Activated CD4-positive, alpha-beta memory T cell treated with anti-CD3 and anti-CD28 coated beads for 36 hours (primary cell): ENCODE measurements around the gene EMILIN2. TPM values are rescaled to one million over a fixed set of nuclear protein-coding genes. Genes with fewer than 3 reads are reported as not detected.
"Not testable (repeated sequence)": the region's sequence is repeated elsewhere in the genome, so short reads cannot be mapped to it uniquely, and the experiment has no call there.

Experiments used
- CTCF ChIA-PET: fragments of 350-600 bp; sonication (Branson Sonifier 250); formaldehyde crosslinking; loops from one replicate; lab custom pipeline; 2021; ENCODE audit warnings: antibody characterized with exemption, inconsistent platforms; lab: Charles Lee
- POLR2A ChIA-PET: fragments of 350-600 bp; sonication (Branson Sonifier 250); formaldehyde crosslinking; loops from one replicate; lab custom pipeline; 2021; ENCODE audit warnings: antibody characterized with exemption; lab: Charles Lee
- DNase-seq: peaks from one replicate; pipeline ENCODE4 v3.0.0-alpha.2; 2020
- H3K27ac Mint-ChIP-seq: one replicate; pipeline ENCODE4 v1.8.0; 2021; ENCODE audit warnings: mixed read lengths
- H3K27me3 Mint-ChIP-seq: one replicate; pipeline ENCODE4 v1.8.0; 2021; ENCODE audit warnings: mixed read lengths
- H3K36me3 Mint-ChIP-seq: one replicate; pipeline ENCODE4 v1.8.0; 2021; ENCODE audit warnings: mixed read lengths
- H3K4me1 Mint-ChIP-seq: one replicate; pipeline ENCODE4 v1.8.0; 2021; ENCODE audit warnings: low read depth, mixed read lengths
- H3K4me3 Mint-ChIP-seq: one replicate; pipeline ENCODE4 v1.8.0; 2021; ENCODE audit warnings: mild to moderate bottlenecking, mixed read lengths
- H3K9me3 Mint-ChIP-seq: one replicate; pipeline ENCODE4 v1.8.0; 2021; ENCODE audit warnings: mixed read lengths
- intact Hi-C: fragments of 100-400 bp; cut with micrococcal nuclease; formaldehyde crosslinking; loops from one replicate; pipeline ENCODE4 v1.15.1; 2023
- total RNA-seq, 2 experiments: library from RNA; stranded (reverse); gene quantifications; one replicate each; pipeline ENCODE4 v1.2.3, GENCODE V29; 2021

The EMILIN2 gene
- total RNA-seq, 2 experiments from 2014 or later: 18.7 to 20.1 TPM

DNA sequence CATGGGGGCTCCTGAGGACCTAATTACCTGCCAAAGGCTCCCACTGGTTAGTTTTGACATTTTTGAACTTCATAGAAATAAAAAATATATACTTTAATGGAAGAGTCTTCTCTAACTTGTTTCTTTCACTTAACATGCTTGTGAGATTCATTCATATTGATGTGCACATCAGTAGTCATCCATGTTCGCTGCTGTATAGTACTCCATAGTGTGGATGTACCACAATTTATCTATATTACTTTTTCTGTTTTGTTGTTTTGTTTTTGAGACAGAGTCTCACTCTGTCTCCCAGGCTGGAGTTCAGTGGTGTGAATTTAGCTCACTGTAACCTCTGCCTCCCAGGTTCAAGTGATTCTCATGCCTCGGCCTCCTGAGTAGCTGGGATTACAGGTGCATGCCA is 22.8 kb upstream of the EMILIN2 start:
- no peak for DNase-seq
- Mint-ChIP-seq H3K27me3 (no peaks in the 10 kb centered on the region), H3K4me1 (no peaks in the 10 kb centered on the region), H3K4me3 (no peak overlapping the region), H3K36me3 (no peaks in the 10 kb centered on the region), H3K27ac (no peak overlapping the region), H3K9me3 (no peaks in the 10 kb centered on the region)
- ChIA-PET CTCF (no interaction called here), POLR2A (no interaction called here)
- intact Hi-C loops: no loop called here

DNA sequence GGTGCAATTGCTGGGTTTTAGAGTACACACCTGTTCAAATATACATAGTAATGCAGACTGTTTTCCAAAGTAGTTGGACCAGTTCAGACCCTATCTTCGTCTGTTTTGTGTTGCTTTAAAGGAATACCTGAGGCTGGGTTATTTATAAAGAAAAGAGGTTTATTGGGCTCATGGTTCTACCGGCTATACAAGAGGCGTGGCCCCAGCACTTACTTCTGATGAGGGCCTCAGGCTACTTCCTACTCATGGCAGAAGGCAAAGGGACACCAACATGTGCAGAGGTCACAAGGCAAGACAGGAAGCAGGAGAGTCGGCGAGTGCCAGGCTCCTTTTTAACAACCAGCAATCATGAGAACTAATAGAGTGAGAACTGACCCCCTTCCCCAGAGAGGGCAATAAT is 21.9 kb upstream of the EMILIN2 start:
- Mint-ChIP-seq H3K4me3 (no peak overlapping the region), H3K27ac (no peak overlapping the region), H3K27me3 (no peaks in the 10 kb centered on the region), H3K9me3 (no peaks in the 10 kb centered on the region), H3K4me1 (no peaks in the 10 kb centered on the region), H3K36me3 (no peaks in the 10 kb centered on the region)
- intact Hi-C loops: no loop called here
- DNase-seq: no peak
- ChIA-PET POLR2A (no interaction called here), CTCF (no interaction called here)

DNA sequence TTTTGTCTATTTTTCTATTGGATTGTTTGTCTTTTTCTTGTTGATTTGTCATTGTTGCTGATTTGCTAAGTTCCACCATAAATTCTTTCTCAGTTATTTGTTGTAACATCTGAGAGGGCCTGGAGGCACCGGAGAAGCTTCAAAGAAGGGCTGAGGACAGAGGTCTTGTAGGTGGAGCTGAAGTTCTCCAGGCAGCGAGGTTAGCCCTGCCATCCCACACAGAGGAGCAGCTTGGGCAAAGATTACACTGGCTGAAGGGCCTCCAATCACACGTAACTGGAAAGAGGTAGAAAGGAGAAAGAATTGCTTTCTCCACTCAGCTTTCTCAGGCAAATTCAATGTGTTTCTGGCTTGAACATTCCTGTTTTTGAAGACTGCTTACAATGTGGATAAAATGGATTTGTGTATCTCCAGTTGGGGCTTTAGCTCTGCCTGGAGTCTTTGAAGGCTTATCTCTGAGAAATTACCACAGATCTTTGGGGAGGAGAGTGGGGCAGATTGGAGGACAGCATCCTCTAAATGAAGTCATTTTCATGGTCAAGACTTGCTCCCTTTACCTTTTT is 21.1 kb upstream of the EMILIN2 start:
- Mint-ChIP-seq H3K27ac (no peak overlapping the region), H3K36me3 (no peaks in the 10 kb centered on the region), H3K27me3 (no peaks in the 10 kb centered on the region), H3K4me3 (no peak overlapping the region), H3K4me1 (no peaks in the 10 kb centered on the region), H3K9me3 (no peaks in the 10 kb centered on the region)
- intact Hi-C loops: no loop called here
- POLR2A ChIA-PET: no interaction called here
- no peak for DNase-seq
- CTCF ChIA-PET: interaction anchor here (1.1 kb wide), 1 partner anchor 326 kb away, joined by 3 read pairs; no protein-coding TSS in a partner anchor

DNA sequence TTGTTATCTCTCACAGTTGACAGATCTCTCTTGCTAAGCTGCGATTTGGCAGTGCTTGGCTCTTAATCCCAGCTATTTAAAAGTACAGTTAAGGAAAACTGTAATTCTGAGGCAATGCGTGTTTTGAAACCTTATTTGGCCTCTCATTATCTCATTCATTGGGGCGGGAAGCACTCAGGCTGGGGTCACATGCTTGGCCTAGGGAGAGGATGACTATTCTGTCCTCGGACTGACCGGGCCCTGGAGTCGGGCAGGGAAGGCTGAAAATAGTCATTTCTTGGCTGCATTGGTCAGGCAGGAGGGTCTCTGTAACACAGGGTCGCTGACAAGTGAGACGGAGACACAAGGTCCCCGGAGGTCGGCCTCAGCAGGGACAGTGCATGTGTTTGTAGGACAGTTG is 20.2 kb upstream of the EMILIN2 start:
- no peaks in the 10 kb centered on the region for H3K9me3 Mint-ChIP-seq
- POLR2A ChIA-PET: no interaction called here
- CTCF ChIA-PET: interaction anchor here (1.1 kb wide), 1 partner anchor 325 kb away, joined by 3 read pairs; no protein-coding TSS in a partner anchor
- H3K27ac Mint-ChIP-seq: no peak overlapping the region
- no peak for DNase-seq
- intact Hi-C loops: no loop called here
- H3K36me3 Mint-ChIP-seq: no peaks in the 10 kb centered on the region
- no peaks in the 10 kb centered on the region for H3K27me3 Mint-ChIP-seq
- H3K4me1 Mint-ChIP-seq: no peaks in the 10 kb centered on the region
- H3K4me3 Mint-ChIP-seq: no peak overlapping the region

DNA sequence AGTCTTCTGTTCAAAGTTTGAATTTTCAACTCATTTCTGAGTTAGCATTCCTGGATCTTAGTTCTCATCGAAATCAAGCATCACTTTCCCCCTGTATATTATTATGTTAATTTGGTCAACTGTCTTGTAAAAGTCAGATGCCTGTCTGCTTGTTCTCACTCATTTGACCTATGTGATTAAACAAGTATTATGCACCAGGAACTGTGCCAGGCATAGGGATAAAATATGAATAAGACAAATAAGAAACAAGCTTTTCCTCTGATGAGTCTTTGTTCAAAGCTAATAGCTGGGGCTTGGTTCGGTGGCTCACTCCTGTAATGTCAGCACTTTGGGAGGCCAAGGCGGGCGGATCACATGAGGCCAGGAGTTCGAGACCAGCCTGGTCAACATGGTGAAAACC is 19.7 kb upstream of the EMILIN2 start:
- intact Hi-C loops: no loop called here
- no peaks in the 10 kb centered on the region for H3K4me1 Mint-ChIP-seq
- no peaks in the 10 kb centered on the region for H3K9me3 Mint-ChIP-seq
- no peak overlapping the region for H3K27ac Mint-ChIP-seq
- no peaks in the 10 kb centered on the region for H3K27me3 Mint-ChIP-seq
- CTCF ChIA-PET: no interaction called here
- POLR2A ChIA-PET: no interaction called here
- DNase-seq: no peak
- no peak overlapping the region for H3K4me3 Mint-ChIP-seq
- H3K36me3 Mint-ChIP-seq: no peaks in the 10 kb centered on the region

DNA sequence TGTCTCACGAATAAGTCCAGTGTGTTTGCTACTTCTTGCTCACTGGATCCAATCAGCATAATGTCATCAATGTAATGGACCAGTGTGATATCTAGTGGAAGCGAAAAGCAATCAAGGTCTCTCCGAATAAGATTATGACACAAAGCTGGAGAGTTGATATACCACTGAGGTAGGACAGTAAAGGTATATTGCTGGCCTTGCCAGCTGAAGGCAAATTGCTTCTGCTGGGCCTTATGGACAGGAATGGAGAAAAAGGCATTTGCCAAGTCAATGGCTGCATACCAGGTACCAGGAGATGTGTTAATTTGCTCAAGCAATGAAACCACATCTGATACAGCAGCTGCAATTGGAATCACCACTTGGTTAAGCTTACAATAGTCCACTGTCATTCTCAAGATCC is 10.7 kb upstream of the EMILIN2 start:
- H3K27ac Mint-ChIP-seq, CTCF ChIA-PET: not testable (repeated sequence)

DNA sequence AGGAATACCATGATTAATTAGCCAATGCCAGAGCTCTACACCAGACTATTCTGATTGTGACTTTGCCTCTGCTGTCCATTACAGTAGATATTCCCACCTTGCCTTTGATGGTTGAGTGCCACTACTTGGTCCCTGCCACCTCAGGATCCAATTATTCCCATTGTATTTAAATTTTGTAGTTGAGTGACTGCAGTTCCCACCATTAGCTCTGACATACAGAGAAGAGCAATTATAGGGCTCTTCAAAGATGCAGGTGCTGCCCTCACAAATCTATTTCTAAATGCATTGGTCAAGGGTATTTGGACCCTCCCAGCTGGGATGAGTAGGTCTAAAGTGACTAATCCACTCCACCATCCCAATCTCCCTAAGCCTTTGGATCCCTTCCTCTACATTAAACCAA is 9.5 kb upstream of the EMILIN2 start:
- peaks cover 20% of the 10 kb centered on the region for H3K9me3 Mint-ChIP-seq
- CTCF ChIA-PET, H3K4me1 Mint-ChIP-seq, H3K27me3 Mint-ChIP-seq, H3K4me3 Mint-ChIP-seq, intact Hi-C loops, H3K27ac Mint-ChIP-seq, POLR2A ChIA-PET, H3K36me3 Mint-ChIP-seq, DNase-seq: not testable (repeated sequence)

More for the DNA sequence above, 10.7 kb upstream of the EMILIN2 start:
- DNase-seq, H3K27me3 Mint-ChIP-seq, H3K4me1 Mint-ChIP-seq, POLR2A ChIA-PET, intact Hi-C loops, H3K4me3 Mint-ChIP-seq, H3K36me3 Mint-ChIP-seq: not testable (repeated sequence)
- H3K9me3 Mint-ChIP-seq: peaks cover 20% of the 10 kb centered on the region

DNA sequence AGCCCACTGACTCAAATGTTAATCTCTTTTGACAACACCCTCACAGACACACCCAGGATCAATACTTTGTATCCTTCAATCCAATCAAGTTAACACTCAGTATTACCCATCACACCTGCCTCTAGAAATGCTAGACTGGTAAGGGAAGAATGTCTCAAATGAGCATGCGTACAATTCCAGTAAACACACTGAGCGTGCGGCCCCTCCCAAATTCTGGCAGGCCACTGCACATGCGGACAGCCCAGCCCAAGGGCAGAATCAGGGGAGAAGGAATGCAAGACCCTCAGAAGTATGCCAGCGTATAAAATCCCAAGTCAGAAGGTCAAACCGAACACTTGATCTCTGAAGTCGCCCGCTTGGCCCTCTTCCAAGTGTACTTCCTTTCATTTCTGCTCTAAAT is 7.6 kb upstream of the EMILIN2 start:
- peaks cover 3% of the 10 kb centered on the region for H3K36me3 Mint-ChIP-seq
- DNase-seq: no peak
- peaks cover 20% of the 10 kb centered on the region for H3K9me3 Mint-ChIP-seq
- no peaks in the 10 kb centered on the region for H3K4me1 Mint-ChIP-seq
- ChIA-PET CTCF (no interaction called here), POLR2A (no interaction called here)
- no peaks in the 10 kb centered on the region for H3K27me3 Mint-ChIP-seq
- intact Hi-C loops: no loop called here
- no peak overlapping the region for H3K27ac Mint-ChIP-seq
- no peak overlapping the region for H3K4me3 Mint-ChIP-seq

DNA sequence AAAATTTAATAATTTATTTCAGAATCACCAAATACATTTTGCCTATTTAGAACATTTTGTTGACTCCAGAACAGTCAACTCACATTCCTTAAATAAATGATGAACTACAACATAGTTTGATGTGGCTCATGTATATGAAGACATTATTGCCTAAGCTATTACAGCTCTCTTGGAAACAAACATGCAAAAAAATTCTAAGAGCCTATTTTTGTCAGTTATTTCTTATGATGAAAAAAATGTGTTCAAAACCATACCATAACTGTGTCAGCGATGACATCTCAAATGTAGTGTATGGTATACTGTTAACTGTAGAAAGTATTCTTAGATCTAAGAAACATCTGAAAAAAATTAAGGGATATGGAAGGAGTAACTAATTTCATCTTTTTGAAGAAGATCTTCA is 6.3 kb upstream of the EMILIN2 start:
- Mint-ChIP-seq H3K9me3 (peaks cover 20% of the 10 kb centered on the region), H3K27ac (no peak overlapping the region), H3K4me1 (no peaks in the 10 kb centered on the region), H3K36me3 (peaks cover 3% of the 10 kb centered on the region), H3K27me3 (peaks cover 3% of the 10 kb centered on the region), H3K4me3 (no peak overlapping the region)
- intact Hi-C loops: no loop called here
- no peak for DNase-seq
- ChIA-PET POLR2A (no interaction called here), CTCF (no interaction called here)

DNA sequence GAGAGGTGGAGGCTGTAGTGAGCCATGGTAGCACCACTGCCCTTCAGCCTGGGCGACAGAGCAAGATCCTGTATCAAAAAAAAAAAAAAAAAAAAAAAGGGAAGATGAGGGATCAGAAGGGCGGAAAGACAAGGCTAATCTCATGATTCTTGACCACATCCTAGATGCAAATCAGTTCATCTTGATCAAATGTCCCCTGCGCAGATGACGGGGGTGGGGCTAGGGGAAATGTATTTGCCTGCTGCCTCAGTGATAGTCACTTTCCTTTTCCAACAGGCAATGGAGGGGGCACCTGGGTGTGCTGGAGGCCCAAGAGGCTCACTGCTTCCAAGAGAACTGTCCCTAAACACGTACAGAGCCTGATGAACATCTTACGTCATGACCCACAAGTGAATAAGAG is 3.7 kb upstream of the EMILIN2 start:
- intact Hi-C loops: no loop called here
- no peak for DNase-seq
- peaks cover 4% of the 10 kb centered on the region for H3K36me3 Mint-ChIP-seq
- no peak overlapping the region for H3K27ac Mint-ChIP-seq
- no peak overlapping the region for H3K4me3 Mint-ChIP-seq
- peaks cover 9% of the 10 kb centered on the region for H3K27me3 Mint-ChIP-seq
- peaks cover 5% of the 10 kb centered on the region for H3K9me3 Mint-ChIP-seq
- ChIA-PET POLR2A (no interaction called here), CTCF (no interaction called here)
- peaks cover 5% of the 10 kb centered on the region for H3K4me1 Mint-ChIP-seq

DNA sequence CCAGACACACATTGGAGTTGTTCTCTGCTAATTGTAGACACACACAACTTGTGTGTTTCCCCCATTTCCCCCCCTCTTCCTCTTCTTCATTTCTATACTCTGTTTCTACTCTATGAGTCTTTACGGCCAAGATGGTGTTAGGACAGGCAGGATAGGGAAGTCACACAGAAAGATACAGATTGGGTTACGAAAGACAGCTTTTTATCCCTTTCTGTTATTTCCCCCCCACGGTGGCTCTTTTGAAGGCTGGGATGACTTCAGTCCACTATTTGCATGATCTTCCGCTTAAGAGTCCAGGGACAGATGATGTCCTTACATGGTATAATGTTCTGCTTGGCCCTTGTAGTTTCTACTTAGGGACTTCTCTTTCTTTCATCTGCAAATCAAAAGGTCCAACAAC is 1.6 kb upstream of the EMILIN2 start:
- H3K4me3 Mint-ChIP-seq: no peak overlapping the region
- H3K9me3 Mint-ChIP-seq: no peaks in the 10 kb centered on the region
- intact Hi-C loops: loop anchor here (5.0 kb wide), 1 partner anchor 127 kb away; no protein-coding TSS in a partner anchor
- CTCF ChIA-PET: no interaction called here
- H3K36me3 Mint-ChIP-seq: peaks cover 2% of the 10 kb centered on the region
- no peak overlapping the region for H3K27ac Mint-ChIP-seq
- H3K4me1 Mint-ChIP-seq: peaks cover 18% of the 10 kb centered on the region
- DNase-seq: no peak
- POLR2A ChIA-PET: no interaction called here
- H3K27me3 Mint-ChIP-seq: peaks cover 23% of the 10 kb centered on the region

DNA sequence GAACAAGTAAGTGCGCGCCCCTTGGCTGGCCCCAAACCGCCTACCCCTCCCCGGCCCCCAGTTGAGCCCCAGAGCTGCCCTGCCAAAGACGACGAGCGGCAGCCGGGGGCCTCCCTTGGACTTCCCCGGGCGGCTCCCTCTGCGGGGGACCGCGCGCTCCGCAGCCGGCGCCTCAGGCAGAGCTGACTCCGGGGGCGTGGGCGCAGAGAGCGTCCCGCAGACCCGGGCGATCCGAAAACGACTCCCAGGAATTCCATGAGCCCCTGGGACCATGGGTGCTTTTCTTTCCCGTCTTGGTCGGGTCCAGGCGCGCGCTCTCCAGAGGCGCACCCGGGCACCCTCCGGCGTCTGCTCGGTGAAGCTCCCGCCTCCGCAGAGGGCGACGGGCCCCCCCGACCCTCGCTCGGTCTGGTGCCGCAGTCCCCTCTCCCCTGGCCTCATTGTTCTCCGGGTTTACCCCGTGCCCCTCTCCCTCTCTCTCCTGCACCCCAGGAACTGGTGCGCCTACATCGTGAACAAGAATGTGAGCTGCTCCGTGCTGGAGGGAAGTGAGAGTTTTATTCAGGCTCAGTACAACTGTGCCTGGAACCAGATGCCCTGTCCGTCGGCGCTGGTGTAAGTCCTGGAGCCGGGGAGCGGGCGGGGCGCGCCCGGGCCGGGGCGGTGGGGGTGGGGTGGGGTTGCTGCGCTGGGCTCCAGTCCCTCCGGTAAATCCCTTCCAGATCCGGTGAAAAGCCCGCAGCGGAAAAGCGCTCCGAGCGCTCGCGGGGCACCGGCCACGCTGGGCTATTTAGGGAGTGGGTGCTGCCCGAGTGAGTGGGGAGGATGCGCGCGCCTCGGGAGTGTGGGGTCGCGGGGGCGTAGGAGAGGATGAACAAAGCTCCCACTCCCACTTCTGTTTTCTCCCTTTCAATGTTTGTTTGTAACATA is 776 bp downstream of the EMILIN2 start:
- Mint-ChIP-seq H3K9me3 (no peaks in the 10 kb centered on the region), H3K27me3 (peaks cover 29% of the 10 kb centered on the region), H3K4me3 (peak overlapping the region; percentile 84), H3K36me3 (peaks cover 2% of the 10 kb centered on the region), H3K27ac (no peak overlapping the region), H3K4me1 (peaks cover 29% of the 10 kb centered on the region)
- intact Hi-C loops: loop anchor here (2.0 to 5.0 kb wide), 3 partner anchors 35 to 125 kb away; no protein-coding TSS in a partner anchor
- CTCF ChIA-PET: interaction anchor here (1.8 kb wide), 1 partner anchor 36 kb away, joined by 4 read pairs; no protein-coding TSS in a partner anchor
- POLR2A ChIA-PET: interaction anchor here (0.9 kb wide), 1 partner anchor 58 kb away, joined by 6 read pairs; no protein-coding TSS in a partner anchor
- DNase-seq: peak; percentile 57
